ENCODE results near the gene CDH23. TPM values are rescaled to one million over a fixed set of nuclear protein-coding genes. Genes with fewer than 3 reads are reported as not detected.

CDH23 gene
- total RNA-seq, 1 experiment from 2014 or later = 0.07 TPM

DNA sequence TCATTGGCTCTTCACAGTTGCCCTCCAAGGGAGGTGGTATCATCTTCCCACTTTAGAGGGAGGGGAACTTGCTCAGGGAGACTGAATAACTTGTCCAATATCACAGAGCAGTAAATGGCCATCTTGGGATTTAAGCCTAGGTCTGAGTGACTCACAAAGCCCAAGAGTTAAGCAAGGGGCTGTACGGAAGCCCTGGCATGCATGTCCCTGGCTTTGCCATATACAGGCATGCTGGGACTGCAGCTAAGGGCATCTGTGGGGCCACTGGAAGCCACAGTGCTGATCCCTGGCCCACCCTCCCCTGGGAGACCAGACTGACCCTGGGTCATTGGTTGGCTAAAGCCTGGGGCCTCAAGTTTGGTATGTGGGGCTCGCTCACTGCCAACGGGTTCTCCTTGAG lies 373.5 kb downstream of the CDH23 start:
- Mint-ChIP-seq H3K4me3 (ENCODE audit: low read depth, unreplicated experiment) (no peak overlapping the region), H3K9me3 (ENCODE audit: low read depth, unreplicated experiment) (no peaks in the 10 kb centered on the region), H3K27ac (ENCODE audit: unreplicated experiment) (no peak overlapping the region), H3K4me1 (ENCODE audit: low read depth, unreplicated experiment) (peaks cover 65% of the 10 kb centered on the region), H3K36me3 (ENCODE audit: insufficient read depth, unreplicated experiment) (peaks cover 41% of the 10 kb centered on the region), H3K27me3 (ENCODE audit: unreplicated experiment) (no peaks in the 10 kb centered on the region)
- TF ChIP-seq, protein P1, sequence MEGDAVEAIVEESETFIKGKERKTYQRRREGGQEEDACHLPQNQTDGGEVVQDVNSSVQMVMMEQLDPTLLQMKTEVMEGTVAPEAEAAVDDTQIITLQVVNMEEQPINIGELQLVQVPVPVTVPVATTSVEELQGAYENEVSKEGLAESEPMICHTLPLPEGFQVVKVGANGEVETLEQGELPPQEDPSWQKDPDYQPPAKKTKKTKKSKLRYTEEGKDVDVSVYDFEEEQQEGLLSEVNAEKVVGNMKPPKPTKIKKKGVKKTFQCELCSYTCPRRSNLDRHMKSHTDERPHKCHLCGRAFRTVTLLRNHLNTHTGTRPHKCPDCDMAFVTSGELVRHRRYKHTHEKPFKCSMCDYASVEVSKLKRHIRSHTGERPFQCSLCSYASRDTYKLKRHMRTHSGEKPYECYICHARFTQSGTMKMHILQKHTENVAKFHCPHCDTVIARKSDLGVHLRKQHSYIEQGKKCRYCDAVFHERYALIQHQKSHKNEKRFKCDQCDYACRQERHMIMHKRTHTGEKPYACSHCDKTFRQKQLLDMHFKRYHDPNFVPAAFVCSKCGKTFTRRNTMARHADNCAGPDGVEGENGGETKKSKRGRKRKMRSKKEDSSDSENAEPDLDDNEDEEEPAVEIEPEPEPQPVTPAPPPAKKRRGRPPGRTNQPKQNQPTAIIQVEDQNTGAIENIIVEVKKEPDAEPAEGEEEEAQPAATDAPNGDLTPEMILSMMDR (IDR thresholded peaks at IDR 0.05; ENCODE audit: unreplicated experiment) = no peak
- no peak for DNase-seq
- no TSS peak for BruUV-seq (replicated peaks)
- CTCF ChIA-PET = interaction anchor here (0.6 kb wide), 1 partner anchor 162 kb away, joined by 3 read pairs; no protein-coding TSS in a partner anchor
- intact Hi-C loops (cut with micrococcal nuclease; ENCODE audit: unreplicated experiment) = no loop called here

DNA sequence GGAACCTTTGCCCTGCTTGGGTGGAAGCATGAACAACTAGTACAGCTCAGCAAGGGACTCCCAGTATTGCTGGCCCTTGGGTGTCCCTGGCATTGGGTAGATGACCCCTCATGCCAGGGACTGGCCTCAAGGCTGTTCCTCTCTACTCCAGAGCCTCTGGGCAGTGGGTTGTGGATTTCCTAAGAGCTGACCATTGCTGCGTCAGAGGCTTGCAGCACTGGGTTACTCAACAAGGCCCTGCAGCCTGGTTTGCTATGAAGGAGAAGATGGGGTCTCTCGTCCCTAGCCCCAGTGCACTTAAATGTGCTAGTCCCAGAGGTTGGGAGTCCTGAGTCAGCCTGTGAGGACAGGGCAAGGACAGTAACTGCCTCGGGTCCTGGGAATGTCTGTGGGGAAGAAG lies 374.1 kb downstream of the CDH23 start:
- H3K27me3 Mint-ChIP-seq (ENCODE audit: unreplicated experiment) = no peaks in the 10 kb centered on the region
- peaks cover 41% of the 10 kb centered on the region for H3K36me3 Mint-ChIP-seq (ENCODE audit: insufficient read depth, unreplicated experiment)
- BruUV-seq (replicated peaks) = no TSS peak
- H3K4me1 Mint-ChIP-seq (ENCODE audit: low read depth, unreplicated experiment) = peaks cover 60% of the 10 kb centered on the region
- intact Hi-C loops (cut with micrococcal nuclease; ENCODE audit: unreplicated experiment) = no loop called here
- TF ChIP-seq, protein P1 (IDR thresholded peaks at IDR 0.05; ENCODE audit: unreplicated experiment) = no peak
- CTCF ChIA-PET = interaction anchor here (0.6 kb wide), 1 partner anchor 162 kb away, joined by 3 read pairs; no protein-coding TSS in a partner anchor
- no peak for DNase-seq
- H3K9me3 Mint-ChIP-seq (ENCODE audit: low read depth, unreplicated experiment) = no peaks in the 10 kb centered on the region
- H3K27ac Mint-ChIP-seq (ENCODE audit: unreplicated experiment) = no peak overlapping the region
- H3K4me3 Mint-ChIP-seq (ENCODE audit: low read depth, unreplicated experiment) = no peak overlapping the region

DNA sequence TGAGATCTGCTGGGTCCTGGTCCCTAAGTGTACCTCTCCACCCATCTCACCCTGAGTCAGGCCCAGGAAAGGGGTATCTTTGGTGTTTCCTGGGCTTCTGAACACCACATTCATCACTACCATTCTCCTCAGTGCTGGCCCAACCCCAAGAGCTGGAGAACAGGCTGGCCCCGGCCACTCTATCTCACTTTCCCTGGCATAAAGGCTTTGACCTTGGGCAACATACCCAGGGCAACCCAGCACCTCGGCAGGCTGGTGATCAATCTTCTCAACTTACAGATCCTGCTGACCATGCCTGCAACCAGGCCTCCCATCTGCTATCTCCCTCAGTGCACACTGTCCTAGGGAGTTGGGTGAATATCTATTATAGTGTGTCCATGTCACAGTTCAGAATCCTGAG lies 374.5 kb downstream of the CDH23 start:
- Mint-ChIP-seq H3K36me3 (ENCODE audit: insufficient read depth, unreplicated experiment) (peaks cover 41% of the 10 kb centered on the region), H3K27me3 (ENCODE audit: unreplicated experiment) (no peaks in the 10 kb centered on the region), H3K4me1 (ENCODE audit: low read depth, unreplicated experiment) (peaks cover 56% of the 10 kb centered on the region), H3K27ac (ENCODE audit: unreplicated experiment) (no peak overlapping the region), H3K4me3 (ENCODE audit: low read depth, unreplicated experiment) (no peak overlapping the region), H3K9me3 (ENCODE audit: low read depth, unreplicated experiment) (no peaks in the 10 kb centered on the region)
- DNase-seq = no peak
- intact Hi-C loops (cut with micrococcal nuclease; ENCODE audit: unreplicated experiment) = no loop called here
- no TSS peak for BruUV-seq (replicated peaks)
- CTCF ChIA-PET = no interaction called here
- TF ChIP-seq, protein P1 (IDR thresholded peaks at IDR 0.05; ENCODE audit: unreplicated experiment) = no peak

DNA sequence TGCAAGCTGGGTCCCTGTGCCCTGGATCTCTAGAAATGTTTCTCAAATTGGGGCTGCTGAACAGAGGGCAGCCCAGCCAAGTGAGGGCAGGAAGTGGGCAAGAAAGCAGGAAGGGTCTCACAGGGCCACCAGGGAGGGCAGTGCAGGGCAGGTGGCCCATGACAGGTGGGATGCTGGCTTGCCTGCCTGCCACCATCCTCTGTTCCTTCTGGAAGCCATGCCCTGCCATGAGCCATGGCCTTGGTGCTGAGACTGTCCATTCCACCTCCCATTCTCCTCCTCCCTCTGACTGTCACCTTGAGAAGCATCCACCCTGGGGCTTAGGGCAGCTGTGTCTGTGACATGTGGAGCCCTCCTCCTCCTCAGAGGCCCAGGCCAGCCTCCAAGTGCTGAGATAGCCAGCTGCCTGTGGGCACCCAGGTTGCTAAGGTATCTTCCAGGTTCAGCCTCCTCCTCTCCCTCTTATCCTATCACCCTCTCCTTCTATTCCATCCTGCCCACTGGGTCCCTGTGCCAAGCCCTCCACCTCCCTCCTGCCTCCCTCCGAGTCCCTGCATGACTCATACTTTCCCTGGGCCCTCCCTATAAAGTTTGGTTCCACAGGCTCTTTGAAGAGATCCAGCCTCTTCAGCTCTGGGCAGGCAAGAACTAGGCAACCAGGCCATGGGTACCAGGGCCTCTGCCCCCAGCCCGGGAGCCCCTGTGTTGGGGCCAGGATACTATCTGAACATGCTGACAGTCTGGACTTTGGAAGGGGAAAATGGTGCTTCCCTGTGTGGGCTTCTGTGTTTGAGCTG lies 375.3 kb downstream of the CDH23 start:
- DNase-seq = peak; percentile 60
- no peaks in the 10 kb centered on the region for H3K27me3 Mint-ChIP-seq (ENCODE audit: unreplicated experiment)
- CTCF ChIA-PET = interaction anchor here (0.5 to 2.6 kb wide), 5 partner anchors 43 to 357 kb away, joined by 4 to 19 read pairs (median 6); no protein-coding TSS in a partner anchor
- intact Hi-C loops (cut with micrococcal nuclease; ENCODE audit: unreplicated experiment) = no loop called here
- no TSS peak for BruUV-seq (replicated peaks)
- TF ChIP-seq, protein P1 (IDR thresholded peaks at IDR 0.05; ENCODE audit: unreplicated experiment) = no peak
- H3K36me3 Mint-ChIP-seq (ENCODE audit: insufficient read depth, unreplicated experiment) = peaks cover 34% of the 10 kb centered on the region
- no peaks in the 10 kb centered on the region for H3K9me3 Mint-ChIP-seq (ENCODE audit: low read depth, unreplicated experiment)
- peaks cover 47% of the 10 kb centered on the region for H3K4me1 Mint-ChIP-seq (ENCODE audit: low read depth, unreplicated experiment)
- no peak overlapping the region for H3K27ac Mint-ChIP-seq (ENCODE audit: unreplicated experiment)
- peak overlapping the region; percentile 87 for H3K4me3 Mint-ChIP-seq (ENCODE audit: low read depth, unreplicated experiment)
